A673 (cell line): Measurements from ENCODE around the gene COQ10B.

Experiments
- CTCF ChIP-seq: fragments of 300-800, 200-600 bp; sonication (generic); conservative IDR thresholded peaks from 2 replicates; pipeline ENCODE4 v1.5.1; 2017; ENCODE audit warnings: low read depth, mild to moderate bottlenecking, antibody characterized with exemption, low read length, moderate library complexity, mixed read lengths
- EZH2 ChIP-seq: fragments of 200-600 bp; sonication (generic); IDR thresholded peaks from 2 replicates; pipeline ENCODE4 v1.6.1; 2017; ENCODE audit warnings: borderline replicate concordance, low read depth, mild to moderate bottlenecking, mixed read lengths, antibody characterized with exemption, low read length; ENCODE audit not compliant: poor library complexity, severe bottlenecking

GRCh38 chr2:197498937-197499593 lies 45.7 kb downstream of the COQ10B start:
- TF ChIP-seq CTCF (no peak), EZH2 (no peak)
